ENCODE measurements around the gene CENPVL1. TPM values are rescaled to one million over a fixed set of nuclear protein-coding genes. Genes with fewer than 3 reads are reported as not detected.

The CENPVL1 gene
- total and polyA plus RNA-seq, 8 donors, result not detected

DNA sequence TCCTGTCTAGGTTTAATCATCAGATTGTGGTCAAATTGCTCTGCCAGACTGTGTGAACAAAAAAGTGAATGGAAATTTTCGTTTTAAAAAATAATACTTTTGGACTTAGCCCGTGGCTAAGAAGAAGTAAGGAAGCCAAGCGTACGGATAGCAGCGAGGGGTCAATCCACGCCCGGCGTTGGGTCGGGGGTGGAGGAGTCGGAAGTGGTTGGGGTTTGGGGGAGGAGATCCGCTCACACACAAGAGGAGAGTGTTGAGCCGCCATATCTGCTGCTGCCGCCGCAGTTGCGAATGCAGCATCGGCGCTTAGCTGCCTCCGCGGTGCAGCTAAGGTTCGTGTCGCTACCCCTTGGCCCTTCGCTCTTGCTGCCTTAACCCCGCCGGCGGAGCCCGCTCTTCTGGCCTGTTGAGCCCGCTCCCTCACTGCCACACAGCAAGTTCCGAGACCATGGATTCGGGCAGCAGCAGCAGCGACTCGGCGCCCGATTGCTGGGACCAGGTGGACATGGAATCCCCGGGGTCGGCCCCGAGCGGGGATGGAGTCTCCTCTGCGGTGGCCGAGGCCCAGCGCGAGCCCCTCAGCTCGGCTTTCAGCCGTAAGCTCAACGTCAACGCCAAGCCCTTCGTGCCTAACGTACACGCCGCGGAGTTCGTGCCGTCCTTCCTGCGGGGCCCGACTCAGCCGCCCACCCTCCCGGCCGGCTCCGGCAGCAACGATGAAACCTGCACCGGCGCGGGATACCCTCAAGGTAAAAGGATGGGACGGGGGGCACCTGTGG lies 33.1 kb downstream of the CENPVL1 start, which contains the start of gene GSPT2:
GSPT2 (plus strand) TSS at position 264 of the 779 bp plus-strand sequence; CDS start at position 449, 185 bp downstream.
- DNase-seq (peak; percentile 51 to 81 (median 67)), ATAC-seq (peak; percentile 96 to 99 (median 97)), FAIRE-seq (peak; percentile 54)
- Histone ChIP-seq H3K36me3 (no peaks in the 10 kb centered on the region), H3K27ac (peak within 1 kb of the TSS in 1 of 4 donors; percentile 20), H3K4me1 (no peaks in the 10 kb centered on the region), H3K27me3 (peaks cover 0 to 31% (median 0%) of the 10 kb centered on the region in 4 donors), H3K4me3 (peak within 1 kb of the TSS; percentile 11 to 58 (median 42)), H3K9me3 (no peaks in the 10 kb centered on the region)
- no peak for TF ChIP-seq CTCF (IDR thresholded peaks at IDR 0.05)
- intact Hi-C loops (cut with DNase I), result no loop called here
- 0 to 29% methylated on average over 62 to 63 of the region's 63 CpGs for WGBS, 2 donors

DNA sequence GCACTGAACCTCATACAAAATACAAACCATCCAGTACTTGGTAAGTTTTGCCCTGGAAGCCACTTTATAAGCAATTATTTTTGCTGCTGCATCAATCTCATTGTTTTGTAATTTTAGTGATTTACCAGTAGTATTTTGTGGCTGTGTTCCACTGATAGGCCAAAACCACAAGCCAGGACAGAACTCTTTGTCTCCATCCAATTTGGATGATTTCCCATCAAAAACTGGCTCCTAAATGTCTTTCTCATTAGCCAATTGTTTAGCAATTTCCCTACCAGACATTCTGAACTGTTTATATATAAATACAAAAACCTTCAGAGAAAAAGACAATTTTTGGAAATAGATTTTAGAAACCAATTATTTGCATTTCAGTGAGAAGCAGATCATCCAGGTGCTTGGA lies 37.4 kb downstream of the CENPVL1 start:
- DNase-seq, result no peak
- Histone ChIP-seq H3K27ac (no peak overlapping the region), H3K9me3 (no peaks in the 10 kb centered on the region), H3K4me1 (no peaks in the 10 kb centered on the region), H3K36me3 (no peaks in the 10 kb centered on the region), H3K27me3 (peaks cover 0 to 9% (median 0%) of the 10 kb centered on the region in 4 donors), H3K4me3 (no peak overlapping the region)
- TF ChIP-seq CTCF (IDR thresholded peaks at IDR 0.05), result no peak
- intact Hi-C loops (cut with DNase I), result no loop called here
- no peak for FAIRE-seq
- no peak for ATAC-seq

DNA sequence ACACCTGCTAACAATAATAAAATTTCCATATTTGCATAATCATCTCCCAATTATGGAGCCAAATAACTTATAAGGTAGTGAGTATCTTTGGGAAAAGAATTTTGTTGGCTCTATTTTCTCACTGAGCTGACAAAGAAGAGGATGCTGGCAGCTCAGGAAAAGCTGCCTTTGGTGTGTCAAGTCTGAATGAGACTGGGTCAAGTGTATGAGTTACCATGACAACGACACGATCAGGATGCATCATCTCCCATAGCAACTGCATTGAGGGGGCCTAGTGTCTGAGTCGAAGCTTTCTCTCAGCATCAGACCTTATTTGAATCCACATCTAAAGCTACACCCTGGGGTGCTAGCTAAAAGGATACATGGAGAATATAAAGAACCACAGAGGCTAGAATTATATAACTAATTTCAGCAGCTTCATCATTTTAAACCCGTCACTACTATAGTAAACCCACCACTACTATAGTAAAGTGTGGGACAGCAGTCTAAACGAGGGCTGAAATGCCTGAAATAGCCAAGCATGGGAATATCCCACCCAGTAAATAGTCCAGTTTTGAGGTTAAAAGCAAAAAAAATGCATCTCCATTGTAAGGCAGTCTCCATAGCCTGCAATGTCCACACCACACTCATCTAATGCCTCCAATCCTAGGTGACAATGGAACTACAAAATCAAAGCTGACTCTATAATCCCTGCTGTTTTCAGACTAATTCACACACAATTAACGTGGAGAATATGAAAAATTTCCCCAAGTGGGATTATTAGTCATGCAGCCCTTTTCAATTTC lies 48.9 kb downstream of the CENPVL1 start:
- TF ChIP-seq CTCF (IDR thresholded peaks at IDR 0.05), result no peak
- WGBS, 2 donors, result 36 to 42% methylated on average over 6 of the region's 6 CpGs
- Histone ChIP-seq H3K36me3 (no peaks in the 10 kb centered on the region), H3K4me3 (no peak overlapping the region), H3K27me3 (peaks cover 0 to 33% (median 6%) of the 10 kb centered on the region in 4 donors), H3K27ac (no peak overlapping the region), H3K4me1 (no peaks in the 10 kb centered on the region), H3K9me3 (peaks cover 0 to 3% (median 0%) of the 10 kb centered on the region in 4 donors)
- ATAC-seq (no peak), DNase-seq (no peak), FAIRE-seq (no peak)
- intact Hi-C loops (cut with DNase I), result no loop called here

GRCh38 chrX:51760657-51761056 lies 50.3 kb downstream of the CENPVL1 start:
- no peaks in the 10 kb centered on the region for H3K4me1 ChIP-seq
- H3K4me3 ChIP-seq, result no peak overlapping the region
- TF ChIP-seq CTCF (IDR thresholded peaks at IDR 0.05), result no peak
- H3K27me3 ChIP-seq, result peaks cover 0 to 25% (median 1%) of the 10 kb centered on the region in 4 donors
- no peaks in the 10 kb centered on the region for H3K36me3 ChIP-seq
- no peak overlapping the region for H3K27ac ChIP-seq
- ATAC-seq (no peak), FAIRE-seq (no peak), DNase-seq (no peak)
- H3K9me3 ChIP-seq, result peaks cover 0 to 3% (median 0%) of the 10 kb centered on the region in 4 donors
- intact Hi-C loops (cut with DNase I), result no loop called here
- 52 to 53% methylated on average over 4 of the region's 4 CpGs for WGBS, 2 donors

Other genes with a start within 250 kb of the CENPVL1 start
- 1 to 10 TPM; 1.1 to 4.6 (median 2.2) TPM for gene NUDT11, start 213.9 kb upstream of the CENPVL1 start, total RNA-seq
- 1 to 10 TPM; 1.4 to 2.0 TPM for gene NUDT11, start 213.9 kb upstream of the CENPVL1 start, polyA plus RNA-seq
- gene CENPVL3, start 91.6 kb upstream of the CENPVL1 start, total RNA-seq, result not detected
- gene CENPVL3, start 91.6 kb upstream of the CENPVL1 start, polyA plus RNA-seq, result under 1 TPM in 1 of 2 donors, not detected in 1; 0.07 TPM
- gene CENPVL2, start 27.7 kb upstream of the CENPVL1 start, total RNA-seq, result not detected
- gene CENPVL2, start 27.7 kb upstream of the CENPVL1 start, polyA plus RNA-seq, result not detected
- gene GSPT2, start 32.9 kb downstream of the CENPVL1 start, total RNA-seq, result 1 to 10 TPM; 2.5 to 5.9 (median 3.5) TPM
- 1 to 10 TPM; 1.6 to 5.4 TPM for gene GSPT2, start 32.9 kb downstream of the CENPVL1 start, polyA plus RNA-seq
- gene MAGED1, start 183.1 kb downstream of the CENPVL1 start, total RNA-seq, result 10 to 100 TPM; 31.7 to 76.5 (median 58.7) TPM
- gene MAGED1, start 183.1 kb downstream of the CENPVL1 start, polyA plus RNA-seq, result 10 to 100 TPM; 27.1 to 72.3 TPM